IMR-90 (cell line): ENCODE data around the gene CST9L. TPM values are rescaled to one million over a fixed set of nuclear protein-coding genes. Genes with fewer than 3 reads are reported as not detected.

Source experiments
- ATAC-seq: fragments of 200-7000 bp; cut with Tn5 transposase; 2 replicates; pipeline ENCODE4 v1.9.1; 2020; ENCODE audit warnings: low read depth, mild to moderate bottlenecking, moderate library complexity
- BruUV-seq: library from RNA; stranded (reverse); fragments of 400-500 nt; replicated peaks from 2 replicates; lab custom pipeline; 2021; lab: Mats Ljungman, UMichigan
- CTCF ChIA-PET: fragments of 300-600 bp; formaldehyde crosslinking; extraction: SDS; loops from one replicate; lab custom pipeline; 2021; ENCODE audit warnings: antibody characterized with exemption; lab: Yijun Ruan, JAX
- POLR2A ChIA-PET: fragments of 300-600 bp; sonication (Branson Sonifier 250); formaldehyde crosslinking; loops from one replicate; lab custom pipeline; 2022; ENCODE audit warnings: antibody characterized with exemption; ENCODE audit not compliant: unreplicated experiment; lab: Charles Lee
- DNase-seq: peaks from one replicate; pipeline ENCODE4 v3.0.0; 2013
- H2AFZ ChIP-seq: replicated peaks from 2 replicates; pipeline ENCODE3; 2013; ENCODE audit warnings: low read length, mild to moderate bottlenecking; ENCODE audit not compliant: poor library complexity
- H2AK5ac ChIP-seq: 2 replicates; pipeline ENCODE4 v1.6.1; 2013; ENCODE audit warnings: low read depth, low read length, inconsistent platforms
- H2AK9ac ChIP-seq: replicated peaks from 2 replicates; pipeline ENCODE3; 2013; ENCODE audit warnings: mild to moderate bottlenecking, low read depth, low read length, moderate library complexity; ENCODE audit not compliant: poor library complexity
- H2BK120ac ChIP-seq: 2 replicates; pipeline ENCODE4 v1.6.1; 2013; ENCODE audit warnings: low read depth, low read length, inconsistent platforms
- H2BK15ac ChIP-seq: 3 replicates; pipeline ENCODE4 v1.6.1; 2013; ENCODE audit warnings: low read depth, low read length, inconsistent platforms
- H2BK20ac ChIP-seq: 2 replicates; pipeline ENCODE4 v1.6.1; 2013; ENCODE audit warnings: low read depth, mild to moderate bottlenecking, inconsistent platforms, low read length, moderate library complexity
- H2BK5ac ChIP-seq: 2 replicates; pipeline ENCODE4 v1.6.1; 2013; ENCODE audit warnings: mild to moderate bottlenecking, low read depth, low read length, inconsistent platforms; ENCODE audit not compliant: poor library complexity, severe bottlenecking
- H3K14ac ChIP-seq: replicated peaks from 2 replicates; pipeline ENCODE4 v1.6.1; 2013; ENCODE audit warnings: low read depth, low read length, inconsistent platforms
- H3K18ac ChIP-seq: 2 replicates; pipeline ENCODE4 v1.6.1; 2013; ENCODE audit warnings: low read depth, low read length, control low read depth
- H3K23ac ChIP-seq: 2 replicates; pipeline ENCODE4 v1.6.1; 2013; ENCODE audit warnings: low read depth, low read length, inconsistent platforms
- H3K27ac ChIP-seq: 2 replicates; pipeline ENCODE4 v1.5.1; 2013; ENCODE audit warnings: mild to moderate bottlenecking, control low read depth, low read length; ENCODE audit not compliant: insufficient read depth
- H3K27me3 ChIP-seq: 2 replicates; pipeline ENCODE4 v1.6.1; 2013; ENCODE audit warnings: low read length; ENCODE audit not compliant: control insufficient read depth, insufficient read depth
- H3K36me3 ChIP-seq: 2 replicates; pipeline ENCODE4 v1.6.1; 2013; ENCODE audit warnings: low read length, mixed read lengths; ENCODE audit not compliant: control insufficient read depth, insufficient read depth
- H3K4ac ChIP-seq: 2 replicates; pipeline ENCODE4 v1.6.1; 2013; ENCODE audit warnings: low read depth, low read length, inconsistent platforms
- H3K4me1 ChIP-seq: 2 replicates; pipeline ENCODE4 v1.6.1; 2013; ENCODE audit warnings: low read length, mixed read lengths; ENCODE audit not compliant: control insufficient read depth, insufficient read depth
- H3K4me2 ChIP-seq: 2 replicates; pipeline ENCODE4 v1.6.1; 2013; ENCODE audit warnings: low read depth, mild to moderate bottlenecking, control low read depth, low read length, moderate library complexity
- H3K4me3 ChIP-seq: 2 replicates; pipeline ENCODE4 v1.5.1; 2013; ENCODE audit warnings: low read depth, mild to moderate bottlenecking, control low read depth, low read length, moderate library complexity; ENCODE audit not compliant: insufficient read depth
- H3K56ac ChIP-seq: 2 replicates; pipeline ENCODE4 v1.6.1; 2013; ENCODE audit warnings: low read length, inconsistent platforms; ENCODE audit not compliant: insufficient read depth; ENCODE audit errors: extremely low read depth
- H3K79me1 ChIP-seq, 2 experiments: 2 replicates each; pipeline ENCODE4 v1.6.1; 2013; ENCODE audit warnings: low read length in 2 of 2, inconsistent platforms in 1 of 2, low read depth in 1 of 2
- H3K9ac ChIP-seq: 2 replicates; pipeline ENCODE4 v1.6.1; 2013; ENCODE audit warnings: low read depth, low read length, control low read depth
- H3K9me1 ChIP-seq: 2 replicates; pipeline ENCODE4 v1.6.1; 2013; ENCODE audit warnings: low read length, inconsistent platforms; ENCODE audit not compliant: insufficient read depth
- H3K9me3 ChIP-seq: 2 replicates; pipeline ENCODE4 v1.6.1; 2013; ENCODE audit warnings: low read length; ENCODE audit not compliant: control insufficient read depth, insufficient read depth
- H4K20me1 ChIP-seq: 2 replicates; pipeline ENCODE4 v1.6.1; 2013; ENCODE audit warnings: low read length, inconsistent platforms; ENCODE audit not compliant: insufficient read depth
- H4K5ac ChIP-seq: 2 replicates; pipeline ENCODE4 v1.6.1; 2013; ENCODE audit warnings: mild to moderate bottlenecking, low read depth, low read length, control low read depth
- H4K8ac ChIP-seq, 2 experiments: 2 replicates each; pipeline ENCODE4 v1.6.1; 2013; ENCODE audit warnings: low read depth in 2 of 2, low read length in 2 of 2, control low read depth in 1 of 2, inconsistent platforms in 1 of 2
- H4K91ac ChIP-seq: 2 replicates; pipeline ENCODE4 v1.6.1; 2013; ENCODE audit warnings: low read depth, low read length, inconsistent platforms; ENCODE audit not compliant: insufficient read depth
- MAFK ChIP-seq: IDR thresholded peaks from 2 replicates; pipeline ENCODE4 v1.6.1; 2012; ENCODE audit warnings: low read depth, low read length, improper control_type of control experiment
- MAZ ChIP-seq: IDR thresholded peaks from 2 replicates; pipeline ENCODE4 v1.6.1; 2012; ENCODE audit warnings: low read depth, mild to moderate bottlenecking, low read length, improper control_type of control experiment, moderate library complexity, borderline replicate concordance
- MXI1 ChIP-seq: IDR thresholded peaks from 2 replicates; pipeline ENCODE4 v1.6.1; 2012; ENCODE audit warnings: low read depth, mild to moderate bottlenecking, low read length, moderate library complexity, borderline replicate concordance
- POLR2A ChIP-seq: IDR thresholded peaks from 2 replicates; pipeline ENCODE4 v1.6.1; 2012; ENCODE audit warnings: mild to moderate bottlenecking, low read depth, low read length
- RAD21 ChIP-seq: IDR thresholded peaks from 2 replicates; pipeline ENCODE4 v1.6.1; 2012; ENCODE audit warnings: low read length, improper control_type of control experiment
- SMC3 ChIP-seq: fragments of 150-350 bp; IDR thresholded peaks from 2 replicates; pipeline ENCODE4 v1.6.1; 2016; ENCODE audit warnings: low read depth, mild to moderate bottlenecking, antibody characterized with exemption, low read length, moderate library complexity
- WGBS, 2 experiments: methylation state at CpG; one replicate each; pipeline versions ENCODE4 v1.1.5 to v1.1.7; 2013; ENCODE audit warnings: missing lambda C conversion rate in 2 of 2; ENCODE audit not compliant: insufficient read length in 1 of 2; ENCODE audit errors: extremely low coverage in 2 of 2; 5-methylcytosine and 5-hydroxymethylcytosine counted together
- dilution Hi-C: fragments of 300-500 bp; cut with HindIII; formaldehyde crosslinking; loops from one replicate; pipeline ENCODE4 v1.14.3; 2018; ENCODE audit warnings: low sequenced_read_pairs; ENCODE audit not compliant: unreplicated experiment
- in situ Hi-C: fragments of 300-500 bp; cut with MboI; formaldehyde crosslinking; loops from 3 replicates; pipeline ENCODE4 v1.14.3; 2019; ENCODE audit warnings: low sequenced_read_pairs, inconsistent platforms, mixed read lengths
- intact Hi-C: fragments of 100-400 bp; cut with micrococcal nuclease; formaldehyde crosslinking; loops from 2 replicates; pipeline ENCODE4 v1.10.0; 2022
- polyA plus RNA-seq, 3 experiments: library from polyadenylated mRNA; depleted of rRNA; stranded (reverse); fragments of >200 nt; gene quantifications; 2 replicates each; pipeline ENCODE4 v1.2.3, GENCODE V29; 2012; ENCODE audit warnings: low replicate concordance in 1 of 3
- total RNA-seq: library from RNA; depleted of rRNA; stranded (reverse); fragments of >200 nt; gene quantifications from 2 replicates; pipeline ENCODE4 v1.2.3, GENCODE V29; 2012
- TF ChIP-seq, protein P1 (sequence below): fragments of 150-350 bp; IDR thresholded peaks from 2 replicates; pipeline ENCODE4 v1.6.1; 2016; ENCODE audit warnings: low read depth, mild to moderate bottlenecking, low read length, moderate library complexity, borderline replicate concordance
- TF ChIP-seq, protein P2 (sequence below): conservative IDR thresholded peaks from 2 replicates; pipeline ENCODE4 v1.5.1; 2012; ENCODE audit warnings: mild to moderate bottlenecking, low read depth, low read length, improper control_type of control experiment

CST9L gene
- total and polyA plus RNA-seq, 2 of the 4 experiments (the other 2 are of a cell fraction): not detected

DNA sequence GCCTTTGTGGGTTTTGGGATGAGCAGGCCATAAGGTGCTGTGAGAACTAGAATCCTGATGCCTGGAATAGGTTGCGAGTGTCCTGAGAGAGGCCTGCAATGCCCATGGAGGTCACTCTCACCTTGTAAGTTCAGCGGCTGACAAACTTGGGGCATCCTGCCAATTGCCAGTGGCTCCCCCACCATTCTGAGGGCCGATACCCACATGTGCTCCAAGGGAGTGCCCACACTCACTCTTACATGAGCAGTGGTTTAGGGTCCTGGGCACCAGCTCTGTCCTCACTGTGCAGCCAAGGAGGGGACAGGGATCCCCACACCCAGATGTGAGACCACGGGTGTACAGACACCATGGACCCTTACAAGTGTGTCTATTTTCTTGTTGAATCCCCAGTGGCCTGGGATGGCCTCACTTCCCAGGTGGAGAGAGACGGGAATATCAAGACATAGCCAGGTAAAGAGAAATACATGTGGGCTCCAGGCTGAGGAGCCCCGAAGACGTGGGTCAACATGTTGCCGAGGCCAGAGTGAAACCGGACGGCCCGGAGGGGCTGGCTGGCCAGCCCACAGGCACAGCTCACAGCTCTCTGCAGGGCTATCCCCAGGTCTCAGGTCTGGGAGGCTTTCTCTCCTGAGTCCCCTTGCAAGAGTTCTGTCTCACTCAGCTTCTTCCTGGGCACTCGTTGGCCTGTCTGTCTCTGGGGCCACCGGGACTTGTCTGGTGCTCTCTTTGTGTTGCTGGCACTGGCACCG lies 39.4 kb upstream of the CST9L start (continued):
- TF ChIP-seq, protein P1, sequence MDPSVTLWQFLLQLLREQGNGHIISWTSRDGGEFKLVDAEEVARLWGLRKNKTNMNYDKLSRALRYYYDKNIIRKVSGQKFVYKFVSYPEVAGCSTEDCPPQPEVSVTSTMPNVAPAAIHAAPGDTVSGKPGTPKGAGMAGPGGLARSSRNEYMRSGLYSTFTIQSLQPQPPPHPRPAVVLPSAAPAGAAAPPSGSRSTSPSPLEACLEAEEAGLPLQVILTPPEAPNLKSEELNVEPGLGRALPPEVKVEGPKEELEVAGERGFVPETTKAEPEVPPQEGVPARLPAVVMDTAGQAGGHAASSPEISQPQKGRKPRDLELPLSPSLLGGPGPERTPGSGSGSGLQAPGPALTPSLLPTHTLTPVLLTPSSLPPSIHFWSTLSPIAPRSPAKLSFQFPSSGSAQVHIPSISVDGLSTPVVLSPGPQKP: no peak

DNA sequence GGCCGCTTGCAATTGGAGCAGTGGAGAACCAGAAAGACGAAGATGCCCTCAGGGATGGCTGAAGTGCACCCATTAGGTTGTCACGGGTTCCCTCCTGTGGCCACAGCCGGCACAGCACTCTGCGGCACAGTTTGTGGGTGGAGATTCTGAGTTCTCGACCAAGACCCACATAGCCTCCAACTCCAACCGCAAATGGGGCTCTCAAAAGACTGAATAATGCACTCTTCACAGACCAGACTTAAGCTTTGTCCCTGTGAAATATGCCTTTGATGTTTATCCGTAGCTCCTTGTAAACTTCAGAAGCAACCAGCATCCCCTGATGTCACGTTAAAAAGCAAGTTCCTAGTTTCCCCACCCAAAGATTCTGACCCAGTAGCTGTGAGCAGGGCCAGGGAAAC lies 38.4 kb upstream of the CST9L start:
- Histone ChIP-seq H2BK5ac (no peak overlapping the region), H3K18ac (no peak overlapping the region), H3K56ac (no peak overlapping the region), H3K4ac (no peak overlapping the region), H4K20me1 (no peaks in the 10 kb centered on the region), H3K9me3 (no peaks in the 10 kb centered on the region), H2AK9ac (no peak overlapping the region), H4K5ac (no peak overlapping the region), H3K9me1 (no peaks in the 10 kb centered on the region; the same call in 1 of the 2 replicates), H3K4me3 (no peak overlapping the region), H3K14ac (no peak overlapping the region), H2BK120ac (no peak overlapping the region), H3K27me3 (peaks cover 31% of the 10 kb centered on the region), H2BK15ac (no peak overlapping the region), H3K79me1 (no peaks in the 10 kb centered on the region), H3K9ac (no peak overlapping the region), H3K36me3 (no peaks in the 10 kb centered on the region), H3K27ac (no peak overlapping the region), H2BK20ac (no peak overlapping the region), H4K8ac (no peak overlapping the region), H3K4me2 (no peak overlapping the region), H2AK5ac (no peak overlapping the region), H3K4me1 (no peaks in the 10 kb centered on the region), H3K23ac (no peak overlapping the region), H4K91ac (no peak overlapping the region), H2AFZ (peak overlapping the region; percentile 54)
- in situ Hi-C loops: loop anchor here (10.0 kb wide), 1 partner anchor 162 kb away; no protein-coding TSS in a partner anchor
- intact Hi-C loops: loop anchor here (1.0 to 10.0 kb wide), 3 partner anchors 165 to 912 kb away; no protein-coding TSS in a partner anchor
- DNase-seq: peak; percentile 64
- CTCF ChIA-PET: interaction anchor here (1.5 kb wide), 1 partner anchor 165 kb away, joined by 5 read pairs; no protein-coding TSS in a partner anchor
- dilution Hi-C loops: no loop called here
- TF ChIP-seq MXI1: no peak
- peak; percentile 83 for TF ChIP-seq SMC3
- peak; percentile 89 for TF ChIP-seq RAD21
- TF ChIP-seq MAZ: no peak
- 0 out of 2 replicates have a peak, but pooled peaks have one; percentile 25 for TF ChIP-seq POLR2A
- TF ChIP-seq MAFK: no peak
- TF ChIP-seq, protein P2, sequence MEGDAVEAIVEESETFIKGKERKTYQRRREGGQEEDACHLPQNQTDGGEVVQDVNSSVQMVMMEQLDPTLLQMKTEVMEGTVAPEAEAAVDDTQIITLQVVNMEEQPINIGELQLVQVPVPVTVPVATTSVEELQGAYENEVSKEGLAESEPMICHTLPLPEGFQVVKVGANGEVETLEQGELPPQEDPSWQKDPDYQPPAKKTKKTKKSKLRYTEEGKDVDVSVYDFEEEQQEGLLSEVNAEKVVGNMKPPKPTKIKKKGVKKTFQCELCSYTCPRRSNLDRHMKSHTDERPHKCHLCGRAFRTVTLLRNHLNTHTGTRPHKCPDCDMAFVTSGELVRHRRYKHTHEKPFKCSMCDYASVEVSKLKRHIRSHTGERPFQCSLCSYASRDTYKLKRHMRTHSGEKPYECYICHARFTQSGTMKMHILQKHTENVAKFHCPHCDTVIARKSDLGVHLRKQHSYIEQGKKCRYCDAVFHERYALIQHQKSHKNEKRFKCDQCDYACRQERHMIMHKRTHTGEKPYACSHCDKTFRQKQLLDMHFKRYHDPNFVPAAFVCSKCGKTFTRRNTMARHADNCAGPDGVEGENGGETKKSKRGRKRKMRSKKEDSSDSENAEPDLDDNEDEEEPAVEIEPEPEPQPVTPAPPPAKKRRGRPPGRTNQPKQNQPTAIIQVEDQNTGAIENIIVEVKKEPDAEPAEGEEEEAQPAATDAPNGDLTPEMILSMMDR: peak; percentile 89
- BruUV-seq: no TSS peak
- ATAC-seq: peak; percentile 99
- no CpG with 5 or more reads among the region's 9 CpGs for WGBS, 2 experiments
- POLR2A ChIA-PET: no interaction called here
